OCI-LY7 (cell line): Measurements from ENCODE around the gene HOXC11. TPM values are rescaled to one million over a fixed set of nuclear protein-coding genes. Genes with fewer than 3 reads are reported as not detected.

Experiments used
- BruUV-seq: library from RNA; stranded (reverse); fragments of 400-500 nt; replicated peaks from 2 replicates; lab custom pipeline; 2021; lab: Mats Ljungman, UMichigan
- CTCF ChIA-PET: fragments of 300-600 bp; sonication (Branson Sonifier 250); formaldehyde crosslinking; loops from one replicate; lab custom pipeline; 2022; ENCODE audit warnings: antibody characterized with exemption; ENCODE audit not compliant: unreplicated experiment; lab: Charles Lee
- POLR2A ChIA-PET: fragments of 300-600 bp; sonication (Branson Sonifier 250); formaldehyde crosslinking; loops from one replicate; lab custom pipeline; 2022; ENCODE audit warnings: antibody characterized with exemption; lab: Charles Lee
- DNase-seq: peaks from one replicate; pipeline ENCODE4 v3.0.0-alpha.2; 2015; ENCODE audit warnings: low spot score
- H2AFZ ChIP-seq: fragments of 200-600 bp; sonication (generic), shearing (Covaris generic); 2 replicates; pipeline ENCODE4 v1.6.1; 2014; ENCODE audit warnings: mild to moderate bottlenecking, antibody characterized with exemption, low read length, moderate library complexity
- H3K27ac ChIP-seq: fragments of 200-600 bp; sonication (generic); 2 replicates; pipeline ENCODE4 v1.5.1; 2014; ENCODE audit warnings: mixed run types, low read depth, mild to moderate bottlenecking, moderate library complexity, low read length, inconsistent platforms; ENCODE audit not compliant: poor library complexity, severe bottlenecking
- H3K36me3 ChIP-seq: fragments of 200-600 bp; sonication (generic); 2 replicates; pipeline ENCODE4 v1.6.1; 2014; ENCODE audit warnings: mild to moderate bottlenecking, antibody characterized with exemption, low read length, moderate library complexity, mixed read lengths; ENCODE audit not compliant: insufficient read depth
- H3K4me1 ChIP-seq: fragments of 200-600 bp; sonication (generic); 2 replicates; pipeline ENCODE4 v1.5.1; 2014; ENCODE audit warnings: mild to moderate bottlenecking, low read length; ENCODE audit not compliant: insufficient read depth, poor library complexity, severe bottlenecking
- H3K4me2 ChIP-seq: fragments of 200-600 bp; sonication (generic); 2 replicates; pipeline ENCODE4 v1.6.1; 2014; ENCODE audit warnings: mild to moderate bottlenecking, low read length
- H3K4me3 ChIP-seq: fragments of 200-600 bp; sonication (generic); 2 replicates; pipeline ENCODE4 v1.5.1; 2014; ENCODE audit warnings: mild to moderate bottlenecking, low read depth, low read length; ENCODE audit not compliant: poor library complexity, severe bottlenecking
- H3K79me2 ChIP-seq: fragments of 200-600 bp; sonication (generic); 2 replicates; pipeline ENCODE4 v1.6.1; 2016; ENCODE audit warnings: low read depth, mild to moderate bottlenecking, low read length, moderate library complexity, mixed read lengths; ENCODE audit not compliant: insufficient read depth
- H3K9me2 ChIP-seq: fragments of 200-600 bp; sonication (generic); 2 replicates; pipeline ENCODE4 v1.6.1; 2016; ENCODE audit warnings: mild to moderate bottlenecking, low read length, mixed read lengths; ENCODE audit not compliant: insufficient read depth
- H3K9me3 ChIP-seq: fragments of 200-600 bp; sonication (generic); 2 replicates; pipeline ENCODE4 v1.6.1; 2014; ENCODE audit warnings: mild to moderate bottlenecking, mixed run types, low read length, mixed read lengths
- H4K20me1 ChIP-seq: fragments of 200-600 bp; sonication (generic); 2 replicates; pipeline ENCODE4 v1.6.1; 2014; ENCODE audit warnings: mild to moderate bottlenecking, antibody characterized with exemption, low read length, moderate library complexity, mixed read lengths; ENCODE audit not compliant: insufficient read depth
- CTCF ChIP-seq: fragments of 200-600 bp; sonication (generic); conservative IDR thresholded peaks from 2 replicates; pipeline ENCODE4 v1.5.1; 2014; ENCODE audit warnings: mild to moderate bottlenecking, antibody characterized with exemption, low read length, moderate library complexity, mixed read lengths
- EZH2phosphoT487 ChIP-seq: fragments of 200-600 bp; sonication (generic); IDR thresholded peaks from 2 replicates; pipeline ENCODE4 v1.6.1; 2018; ENCODE audit warnings: low read depth, borderline replicate concordance, mild to moderate bottlenecking, mixed run types, antibody characterized with exemption, low read length, moderate library complexity, mixed read lengths
- intact Hi-C: fragments of 100-400 bp; cut with micrococcal nuclease; formaldehyde crosslinking; loops from one replicate; pipeline ENCODE4 v1.10.0; 2022; ENCODE audit not compliant: unreplicated experiment
- total RNA-seq, 2 experiments: library from RNA; depleted of rRNA in 1 of 2; stranded (reverse); fragments of >200 nt in 1 of 2; shearing (Covaris generic) in 1 of 2; gene quantifications; 2 replicates each; pipeline ENCODE4 v1.2.3, GENCODE V29; 2014 to 2022

Gene HOXC11
- total RNA-seq, 2 experiments from 2014 or later, result 1.4 to 2.7 TPM

GRCh38 chr12:53977596-53978445, 4.9 kb downstream of the HOXC11 start:
- ChIA-PET POLR2A (interaction anchor here (0.7 to 1.2 kb wide), 2 partner anchors 75 to 86 kb away, joined by 3 read pairs; no protein-coding TSS in a partner anchor), CTCF (no interaction called here)
- peak overlapping the region; percentile 99 for H2AFZ ChIP-seq
- peak; percentile 33 for DNase-seq
- H3K4me1 ChIP-seq, result peaks cover 34% of the 10 kb centered on the region
- no peaks in the 10 kb centered on the region for H3K36me3 ChIP-seq
- no peak overlapping the region for H3K27ac ChIP-seq
- peak overlapping the region; percentile 56 for H3K4me3 ChIP-seq
- TF ChIP-seq EZH2phosphoT487, result no peak
- TF ChIP-seq CTCF, result no peak
- no peaks in the 10 kb centered on the region for H3K79me2 ChIP-seq
- H3K9me3 ChIP-seq, result no peaks in the 10 kb centered on the region
- H3K4me2 ChIP-seq, result peak overlapping the region; percentile 86
- H3K9me2 ChIP-seq, result no peaks in the 10 kb centered on the region
- intact Hi-C loops, result loop anchor here (5.0 kb wide), 1 partner anchor 221 kb away; no protein-coding TSS in a partner anchor
- BruUV-seq, result no TSS peak
- no peaks in the 10 kb centered on the region for H4K20me1 ChIP-seq

GRCh38 chr12:53978477-53979356, 5.8 kb downstream of the HOXC11 start:
- ChIA-PET POLR2A (interaction anchor here (1.2 kb wide), 1 partner anchor 74 kb away, joined by 3 read pairs; no protein-coding TSS in a partner anchor), CTCF (no interaction called here)
- no peaks in the 10 kb centered on the region for H3K36me3 ChIP-seq
- no peak overlapping the region for H3K27ac ChIP-seq
- DNase-seq, result no peak
- TF ChIP-seq CTCF, result no peak
- no peak for TF ChIP-seq EZH2phosphoT487
- peak overlapping the region; percentile 99; the same call in 1 of the 2 replicates for H2AFZ ChIP-seq
- H3K79me2 ChIP-seq, result no peaks in the 10 kb centered on the region
- intact Hi-C loops, result loop anchor here (5.0 kb wide), 1 partner anchor 221 kb away; no protein-coding TSS in a partner anchor
- no peak overlapping the region for H3K4me2 ChIP-seq
- no TSS peak for BruUV-seq
- H3K9me3 ChIP-seq, result no peaks in the 10 kb centered on the region
- H4K20me1 ChIP-seq, result no peaks in the 10 kb centered on the region
- no peak overlapping the region for H3K4me3 ChIP-seq
- peaks cover 37% of the 10 kb centered on the region for H3K4me1 ChIP-seq
- no peaks in the 10 kb centered on the region for H3K9me2 ChIP-seq
